A204.1 (cell line): ENCODE data around the gene CTDSPL.

Source experiments
- FAIRE-seq: peaks from 2 replicates; lab custom pipeline; 2012; peaks lifted over from hg19 to GRCh38; lab: Jason Lieb, UNC

The CTDSPL gene

DNA sequence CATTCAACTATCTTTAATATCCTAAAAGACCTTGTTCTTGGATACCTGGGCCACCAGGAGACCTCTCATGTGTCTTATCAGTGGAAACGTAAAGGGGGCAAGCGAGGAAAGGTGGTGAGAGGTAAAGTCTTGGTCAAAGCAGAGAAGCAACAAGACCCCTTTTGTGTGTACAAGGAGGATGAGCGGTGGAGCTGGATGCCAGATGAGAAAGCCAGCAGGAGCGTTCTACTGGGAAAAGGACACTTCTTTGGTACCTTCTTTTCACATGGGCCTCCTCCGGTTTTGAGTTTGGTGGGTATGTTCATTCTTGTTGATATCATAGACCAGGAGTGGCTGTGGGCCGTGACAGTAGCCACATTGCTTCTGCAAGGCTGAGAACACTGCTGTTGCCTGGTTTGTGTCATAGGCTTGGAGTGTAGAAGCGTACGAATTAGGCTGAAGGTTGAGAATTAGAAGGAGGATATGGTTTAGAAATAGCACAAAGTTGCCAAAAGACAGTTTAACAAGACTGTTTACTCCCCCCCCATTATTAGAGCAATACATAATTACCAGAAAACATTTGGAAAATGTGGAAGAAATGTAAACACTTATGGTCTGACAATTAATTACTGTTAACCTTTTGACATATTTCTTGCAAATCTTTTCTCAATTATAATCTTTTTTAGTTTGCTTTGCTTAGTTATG lies 82.1 kb downstream of the CTDSPL start:
- FAIRE-seq = no peak

DNA sequence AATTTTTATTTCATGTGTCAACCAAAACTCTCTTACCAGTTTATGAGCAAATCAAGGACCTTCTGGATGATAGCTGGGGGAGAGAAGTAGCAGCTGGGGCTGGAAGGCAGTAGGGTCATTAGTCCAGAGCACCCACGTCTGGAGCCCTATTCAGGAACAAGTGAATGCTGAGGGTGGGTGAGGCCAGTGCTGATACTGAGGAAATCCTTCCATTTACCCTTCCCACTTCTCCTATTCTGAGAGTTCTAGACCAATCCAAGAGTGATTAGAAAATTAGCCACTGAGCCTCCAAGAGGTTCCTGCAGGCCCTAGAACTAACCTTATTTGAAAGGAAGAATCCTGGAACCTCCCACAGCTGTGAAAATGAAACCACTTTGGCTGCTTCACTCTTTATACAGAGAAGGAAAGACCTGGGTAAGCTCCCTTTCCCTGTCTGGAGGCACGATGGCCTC lies 82.7 kb downstream of the CTDSPL start:
- FAIRE-seq = no peak

DNA sequence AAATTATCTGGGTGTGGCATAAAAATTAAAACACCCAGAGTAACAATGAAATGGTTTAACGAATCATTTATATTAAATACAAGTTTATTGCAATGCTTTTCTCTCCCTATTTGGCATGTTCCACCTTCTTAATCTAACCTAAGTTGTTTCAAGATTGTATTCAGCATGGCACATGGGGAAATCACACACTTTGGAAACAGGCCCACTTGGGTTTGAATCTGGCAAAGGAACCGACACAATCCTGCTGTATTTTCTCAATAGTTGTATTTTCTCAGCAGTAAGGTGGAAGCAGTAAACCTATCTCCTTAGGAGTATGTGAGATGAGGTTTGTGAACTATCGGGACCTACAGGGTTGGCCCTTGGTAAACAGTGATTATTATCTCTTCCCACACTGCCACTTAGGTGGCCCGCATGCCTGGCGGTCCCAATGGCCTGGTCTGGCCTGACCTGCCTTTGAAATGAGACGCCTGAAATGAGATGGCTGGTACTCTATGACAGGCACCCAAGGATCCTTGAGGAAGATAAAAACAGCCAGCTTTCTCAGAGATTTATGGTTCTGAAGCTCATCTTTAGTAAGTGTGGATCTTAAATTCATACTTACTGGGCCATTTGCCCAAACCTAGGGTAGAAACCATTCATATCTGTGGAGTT lies 83.6 kb downstream of the CTDSPL start:
- no peak for FAIRE-seq

DNA sequence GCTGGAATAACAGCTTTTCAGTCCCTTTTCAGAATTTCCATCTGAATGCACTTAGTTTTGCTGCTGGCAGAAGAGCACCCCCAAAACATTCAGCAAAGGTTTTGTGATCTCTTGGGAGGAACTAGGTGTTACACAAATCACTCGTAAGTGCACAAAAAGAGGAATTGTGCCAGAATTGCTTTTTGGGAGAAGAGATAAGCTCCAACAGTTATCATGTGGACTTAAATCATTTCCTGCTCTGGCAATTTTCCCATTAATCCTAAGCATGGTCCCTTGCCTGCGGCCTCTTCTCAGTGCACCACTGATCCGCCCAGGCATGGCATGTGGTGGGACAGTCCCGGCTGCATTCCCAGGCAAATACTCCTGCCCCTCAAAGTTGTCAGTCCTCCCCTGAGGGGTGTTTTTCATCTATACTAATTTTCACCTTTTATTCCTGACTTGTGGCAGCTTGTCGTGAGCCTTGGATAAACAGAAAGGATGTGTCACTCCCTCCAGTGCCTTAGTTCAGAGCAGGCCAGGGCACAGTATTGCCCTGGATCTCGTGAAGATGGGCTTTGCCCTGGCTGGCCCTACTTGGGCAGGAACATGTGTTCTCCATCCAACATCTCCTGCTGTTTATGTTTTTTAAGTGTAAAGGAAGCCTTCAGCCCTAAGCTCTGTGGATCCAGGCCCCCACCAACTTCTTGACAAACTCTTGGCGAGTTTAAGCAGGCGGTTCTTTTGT lies 84.3 kb downstream of the CTDSPL start:
- no peak for FAIRE-seq

DNA sequence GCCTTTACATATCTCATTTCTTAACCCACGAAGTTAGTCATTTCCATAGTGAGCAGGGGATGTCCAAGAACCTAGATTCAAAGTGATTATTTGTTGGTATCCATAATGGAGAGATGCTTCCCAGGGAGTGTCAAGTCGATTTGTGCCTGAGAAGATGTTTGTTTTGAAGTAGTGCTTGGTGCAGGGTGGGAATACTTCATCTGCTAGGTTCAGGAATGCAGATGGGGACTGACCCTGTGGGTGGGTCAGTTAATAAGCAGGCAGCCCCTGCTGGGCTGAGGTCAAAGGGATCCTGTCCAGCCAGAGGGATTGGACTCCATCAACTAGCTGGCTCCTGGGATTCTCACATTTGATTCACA lies 84.8 kb downstream of the CTDSPL start:
- FAIRE-seq = no peak

DNA sequence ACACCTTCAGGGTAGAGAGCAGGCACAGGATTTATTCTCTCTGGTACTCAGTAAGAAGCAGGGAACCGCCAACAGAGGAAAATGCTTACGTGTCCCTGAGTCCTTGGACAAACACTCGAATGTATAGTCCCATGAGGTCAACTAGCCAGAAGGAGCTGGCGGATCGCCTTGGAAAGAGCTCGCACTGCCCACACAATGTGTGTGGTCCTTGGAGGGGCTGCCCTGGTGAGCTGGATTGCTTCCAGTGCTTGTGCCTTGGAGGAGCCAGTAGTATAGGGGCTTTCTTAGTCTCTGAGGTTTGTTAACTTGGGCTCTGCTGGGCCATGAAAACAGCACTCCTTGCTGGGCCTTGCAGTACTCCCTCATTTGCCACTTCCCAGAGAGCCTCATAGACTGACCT lies 88.2 kb downstream of the CTDSPL start:
- FAIRE-seq = no peak

- no peak for FAIRE-seq
Observed at GRCh38 chr3:37952564-37952963, 90.9 kb downstream of the CTDSPL start.

DNA sequence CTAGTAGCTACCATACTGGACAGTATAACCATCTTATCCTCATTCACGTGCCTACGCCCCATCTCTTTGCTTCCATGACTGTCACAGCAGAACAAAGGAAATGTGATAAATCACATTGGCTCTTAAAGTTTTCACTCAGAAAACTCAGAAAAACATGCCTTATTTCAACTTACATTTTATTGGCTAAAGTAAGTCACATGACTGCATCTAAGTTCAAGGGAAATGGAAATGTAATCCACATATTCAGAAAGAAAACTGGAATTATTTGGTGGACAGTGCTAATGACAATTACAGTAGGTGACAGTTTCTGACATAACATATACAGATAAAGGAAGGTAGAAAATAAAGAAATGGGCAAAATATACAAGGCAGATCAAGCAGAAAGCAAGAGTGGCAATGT lies 91.5 kb downstream of the CTDSPL start:
- no peak for FAIRE-seq

DNA sequence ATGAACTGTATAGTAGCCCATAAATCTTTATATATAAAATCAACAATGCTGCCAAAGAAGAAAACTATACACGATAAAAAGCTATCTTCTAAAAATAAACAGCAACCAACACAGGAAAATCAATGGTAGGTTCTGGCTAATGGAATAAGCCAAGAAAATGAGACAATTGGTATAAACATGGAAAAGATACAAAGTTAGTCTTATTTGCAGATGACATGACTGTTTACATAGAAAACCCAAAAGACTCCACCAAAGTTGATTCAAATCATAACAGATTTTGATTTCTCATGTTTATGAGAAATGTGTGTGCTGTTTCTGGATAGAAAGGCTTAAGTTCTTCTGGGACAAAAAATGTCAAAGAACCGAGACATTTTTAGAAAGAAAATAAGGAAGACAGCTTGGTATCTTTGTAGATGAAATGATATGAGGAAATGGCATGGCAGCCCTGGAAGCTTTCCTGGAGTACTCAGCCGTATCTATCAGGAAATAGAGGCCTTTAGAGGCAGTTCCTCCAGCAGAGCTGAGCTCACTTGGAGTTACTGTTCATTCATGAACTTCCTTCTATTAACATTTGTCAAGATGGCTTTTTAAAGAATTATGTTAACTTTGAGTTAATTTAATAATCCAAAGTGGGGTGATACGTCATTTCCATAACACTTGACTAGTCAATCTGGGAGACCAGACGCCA lies 92.2 kb downstream of the CTDSPL start:
- no peak for FAIRE-seq

DNA sequence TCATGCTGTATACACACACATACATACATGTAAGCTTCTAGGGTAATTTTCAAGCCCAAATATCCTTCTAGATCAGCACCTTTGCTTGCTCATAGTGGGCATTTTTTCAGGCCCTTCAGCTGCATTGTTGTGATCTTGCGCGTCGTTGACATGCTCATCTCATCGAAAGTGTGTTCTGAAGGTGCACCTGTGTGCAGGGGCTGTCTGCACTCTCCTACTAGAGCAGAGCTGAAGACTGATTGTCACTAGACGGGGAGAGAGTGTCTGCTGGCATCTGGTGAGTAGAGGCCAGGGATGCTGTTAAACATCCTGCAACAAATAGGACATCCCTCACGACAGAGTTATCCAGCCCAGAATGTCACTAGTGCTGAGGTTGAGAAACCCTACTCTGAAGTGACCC lies 93.2 kb downstream of the CTDSPL start:
- no peak for FAIRE-seq

DNA sequence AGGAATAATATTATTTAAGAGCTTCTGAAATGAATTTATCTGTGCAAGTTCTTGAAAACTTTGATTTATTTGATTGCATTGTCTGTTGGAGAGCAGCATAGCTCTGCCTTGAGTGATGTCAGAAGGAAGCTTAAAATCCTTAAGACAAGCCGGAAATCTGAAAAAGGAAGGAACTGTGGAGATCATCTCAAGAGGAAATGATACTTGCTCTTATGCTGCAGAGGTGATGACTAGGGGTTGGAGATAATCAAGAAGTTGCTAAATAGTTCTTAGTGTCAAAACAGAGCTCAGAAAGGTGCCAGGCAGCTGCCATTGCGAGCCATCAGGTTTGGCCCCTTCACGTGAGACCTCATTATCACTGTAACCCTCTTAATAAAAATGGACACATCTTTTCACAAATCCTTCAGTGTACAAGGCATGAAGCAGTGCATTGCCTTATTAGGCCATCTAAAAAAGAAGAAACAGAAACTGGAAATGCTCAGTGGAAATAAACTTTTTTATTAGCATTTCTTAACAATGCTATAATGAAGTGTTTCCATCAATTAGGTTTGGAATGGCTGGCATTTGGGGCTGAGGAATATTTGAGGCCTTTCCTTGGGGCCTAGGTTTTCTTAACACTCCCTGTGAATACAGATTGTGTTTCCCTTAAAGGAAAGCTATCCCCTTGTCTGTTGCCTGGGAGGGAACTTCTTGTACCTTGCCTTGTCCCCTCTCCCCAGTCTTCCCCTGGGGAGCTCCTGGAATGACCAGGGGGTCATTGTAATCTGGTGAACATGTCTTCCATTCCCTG lies 94.4 kb downstream of the CTDSPL start:
- no peak for FAIRE-seq

- FAIRE-seq = no peak
Observed at GRCh38 chr3:37956723-37957538, 95.3 kb downstream of the CTDSPL start.

DNA sequence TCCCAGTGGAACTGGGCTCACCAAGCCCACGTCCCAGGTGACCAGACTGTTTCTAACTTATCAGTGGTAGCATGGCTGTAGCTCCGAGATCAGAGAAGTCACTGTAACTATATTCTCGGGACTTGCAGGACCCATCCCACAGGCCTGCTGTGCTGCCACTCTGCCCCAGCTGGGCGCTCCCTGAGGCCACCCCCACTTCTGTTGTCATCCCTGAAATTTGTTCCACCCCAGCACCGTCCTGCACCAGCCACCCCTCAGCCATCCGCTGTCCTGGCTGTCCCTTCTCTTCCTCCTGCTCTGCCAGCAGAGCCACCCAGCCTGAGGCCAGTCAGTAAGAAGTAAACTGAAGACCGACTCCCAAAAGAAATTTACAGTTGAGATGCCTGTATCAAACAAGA lies 95.9 kb downstream of the CTDSPL start:
- FAIRE-seq = no peak

- FAIRE-seq = no peak
Observed at GRCh38 chr3:37961622-37962431, 100.1 kb downstream of the CTDSPL start.

DNA sequence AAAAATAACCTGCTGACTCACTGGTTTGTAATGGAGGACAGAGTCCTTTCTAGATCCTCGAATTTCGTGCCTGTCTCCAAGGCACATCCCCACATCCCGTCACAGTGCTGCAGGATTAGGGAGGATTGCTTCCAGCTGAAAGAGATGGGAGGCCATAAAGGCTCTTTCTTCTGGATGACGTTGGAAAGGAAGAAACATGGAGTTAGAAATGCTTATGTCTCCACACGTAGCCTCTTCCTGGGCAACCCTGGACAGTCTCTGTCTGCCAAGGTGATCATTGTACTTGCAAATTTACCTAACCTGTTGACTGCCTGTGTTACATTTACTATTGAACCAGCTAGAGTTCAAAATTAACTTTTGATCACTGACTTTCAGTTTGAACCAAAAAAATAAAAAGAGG lies 101.3 kb downstream of the CTDSPL start:
- FAIRE-seq = no peak

GRCh38 chr3:37963635-37964034 lies 102.0 kb downstream of the CTDSPL start:
- FAIRE-seq = no peak

- FAIRE-seq = no peak
Observed at GRCh38 chr3:37964146-37964545, 102.5 kb downstream of the CTDSPL start.

DNA sequence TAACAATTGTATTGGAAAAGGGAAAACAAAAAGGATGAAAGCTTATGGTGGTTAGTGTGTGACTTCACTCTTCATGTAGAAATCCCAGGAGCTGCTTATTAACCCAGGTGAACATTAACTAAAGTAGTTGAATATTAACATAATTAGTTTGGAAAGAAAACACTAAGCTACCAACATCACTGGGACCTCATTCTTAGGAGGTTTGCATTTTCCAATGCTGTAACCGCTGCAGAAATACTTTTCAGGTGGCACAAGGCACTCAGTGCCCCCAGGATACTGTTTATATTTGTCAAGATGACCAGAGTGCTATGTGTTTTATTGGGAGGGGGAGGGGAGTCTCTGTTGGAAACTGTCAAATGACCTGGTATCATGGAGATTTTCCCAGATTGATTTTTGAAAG lies 103.0 kb downstream of the CTDSPL start:
- FAIRE-seq = no peak

- no peak for FAIRE-seq
Observed at GRCh38 chr3:37967260-37967881, 105.7 kb downstream of the CTDSPL start.

- no peak for FAIRE-seq
Observed at GRCh38 chr3:37968199-37968598, 106.5 kb downstream of the CTDSPL start.
